ENCODE measurements around the gene NPIPB2. TPM values are rescaled to one million over a fixed set of nuclear protein-coding genes. Genes with fewer than 3 reads are reported as not detected.
"Not testable (repeated sequence)": the region's sequence is repeated elsewhere in the genome, so short reads cannot be mapped to it uniquely, and the experiment has no call there.

NPIPB2 gene
- total RNA-seq, 2 experiments from 2014 or later: 6.2 to 6.9 TPM

- Mint-ChIP-seq H3K27ac (no peak overlapping the region), H3K4me3 (no peak overlapping the region), H3K4me1 (no peaks in the 10 kb centered on the region)
These were observed 25.5 kb upstream of the NPIPB2 start for GRCh38 chr16:11967195-11967911.

GRCh38 chr16:11966173-11966572 lies 24.3 kb upstream of the NPIPB2 start:
- Mint-ChIP-seq H3K27me3 (peaks cover 3% of the 10 kb centered on the region), H3K4me1 (no peaks in the 10 kb centered on the region), H3K36me3 (no peaks in the 10 kb centered on the region), H3K27ac (no peak overlapping the region), H3K9me3 (no peaks in the 10 kb centered on the region), H3K4me3 (no peak overlapping the region)
- no peak for DNase-seq

More at GRCh38 chr16:11967195-11967911, 25.5 kb upstream of the NPIPB2 start:
- Mint-ChIP-seq H3K36me3 (no peaks in the 10 kb centered on the region), H3K27me3 (peaks cover 3% of the 10 kb centered on the region), H3K9me3 (no peaks in the 10 kb centered on the region)
- DNase-seq: no peak

DNA sequence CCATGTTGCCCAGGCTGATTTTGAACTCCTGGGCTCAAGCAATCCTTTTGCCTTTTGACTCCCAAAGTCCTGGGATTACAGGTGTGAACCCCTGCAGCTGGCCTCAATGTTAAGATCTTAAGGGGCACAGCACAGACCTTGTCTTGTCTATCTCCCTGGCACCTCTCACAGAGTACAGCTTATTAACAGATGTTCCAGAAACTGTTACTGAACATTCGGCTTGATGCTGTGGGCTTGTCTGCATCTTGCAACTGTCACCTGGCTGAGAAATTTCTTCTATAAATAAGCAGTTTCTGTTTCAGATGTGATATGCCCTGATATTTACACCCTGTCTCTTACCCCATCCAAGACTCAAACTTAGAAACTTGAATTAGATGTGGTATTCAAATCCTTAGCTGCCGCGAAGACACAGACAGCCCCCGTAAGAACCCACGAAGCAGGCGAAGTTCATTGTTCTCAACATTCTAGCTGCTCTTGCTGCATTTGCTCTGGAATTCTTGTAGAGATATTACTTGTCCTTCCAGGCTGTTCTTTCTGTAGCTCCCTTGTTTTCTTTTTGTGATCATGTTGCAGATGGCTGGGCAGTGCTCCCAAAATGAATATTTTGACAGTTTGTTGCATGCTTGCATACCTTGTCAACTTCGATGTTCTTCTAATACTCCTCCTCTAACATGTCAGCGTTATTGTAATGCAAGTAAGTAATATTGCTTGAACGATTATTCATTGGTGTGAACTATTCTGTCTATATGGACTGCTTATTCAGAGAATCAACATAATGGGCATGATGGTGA lies 23.1 kb upstream of the NPIPB2 start, which contains the start of gene TNFRSF17:
Gene TNFRSF17, plus strand, starts transcription at position 450 of the 791 bp plus-strand sequence. Its CDS starts 115 bp downstream, at position 565.
- Mint-ChIP-seq H3K4me1 (no peaks in the 10 kb centered on the region), H3K27me3 (peaks cover 3% of the 10 kb centered on the region), H3K9me3 (no peaks in the 10 kb centered on the region), H3K36me3 (no peaks in the 10 kb centered on the region), H3K4me3 (no peak within 1 kb of the TSS), H3K27ac (no peak within 1 kb of the TSS)
- no peak for DNase-seq

DNA sequence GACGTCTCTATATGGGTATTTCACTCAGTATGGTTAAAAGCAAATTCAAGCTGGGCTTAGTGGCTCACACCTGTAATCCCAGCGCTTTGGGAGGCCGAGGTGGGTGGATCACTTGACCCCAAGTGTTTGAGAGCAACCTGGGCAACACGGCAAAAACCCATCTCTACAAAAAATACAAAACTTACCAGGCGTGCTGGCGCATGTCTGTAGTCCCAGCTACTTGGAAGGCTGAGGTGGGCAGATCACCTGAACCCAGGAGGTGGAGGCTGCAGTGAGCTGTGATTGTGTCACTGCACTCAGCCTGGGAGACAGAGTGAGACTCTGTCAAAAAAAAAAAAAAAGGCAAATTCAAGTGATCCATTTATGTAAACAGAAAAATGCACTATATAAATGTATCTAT lies 21.9 kb upstream of the NPIPB2 start:
- Mint-ChIP-seq H3K4me3 (no peak overlapping the region), H3K9me3 (no peaks in the 10 kb centered on the region), H3K4me1 (no peaks in the 10 kb centered on the region), H3K36me3 (no peaks in the 10 kb centered on the region), H3K27me3 (peaks cover 3% of the 10 kb centered on the region), H3K27ac (no peak overlapping the region)
- no peak for DNase-seq

DNA sequence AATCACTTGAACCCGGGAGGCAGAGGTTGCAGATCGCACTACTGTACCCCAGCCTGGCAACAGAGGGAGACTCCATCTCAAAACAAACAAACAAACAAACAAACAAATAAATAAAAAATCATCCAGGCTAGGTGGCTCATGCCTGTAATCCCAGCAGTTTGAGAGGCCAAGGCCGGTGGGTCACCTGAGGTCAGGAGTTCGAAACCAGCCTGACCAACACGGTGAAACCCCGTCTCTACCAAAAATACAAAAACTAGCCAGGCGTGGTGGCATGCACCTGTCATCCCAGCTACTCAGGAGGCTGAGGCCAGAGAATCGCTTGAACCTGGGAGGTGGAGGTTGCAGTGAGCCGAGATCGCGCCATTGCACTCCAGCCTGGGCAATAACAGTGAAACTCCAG lies 21.1 kb upstream of the NPIPB2 start:
- H3K4me3 Mint-ChIP-seq, H3K9me3 Mint-ChIP-seq, H3K27me3 Mint-ChIP-seq, H3K4me1 Mint-ChIP-seq, DNase-seq, H3K27ac Mint-ChIP-seq, H3K36me3 Mint-ChIP-seq: not testable (repeated sequence)

- not testable (repeated sequence) for H3K4me3 Mint-ChIP-seq, H3K9me3 Mint-ChIP-seq, H3K4me1 Mint-ChIP-seq, H3K27me3 Mint-ChIP-seq, DNase-seq, H3K27ac Mint-ChIP-seq, H3K36me3 Mint-ChIP-seq
These were observed 20.6 kb upstream of the NPIPB2 start for GRCh38 chr16:11962457-11962856.

DNA sequence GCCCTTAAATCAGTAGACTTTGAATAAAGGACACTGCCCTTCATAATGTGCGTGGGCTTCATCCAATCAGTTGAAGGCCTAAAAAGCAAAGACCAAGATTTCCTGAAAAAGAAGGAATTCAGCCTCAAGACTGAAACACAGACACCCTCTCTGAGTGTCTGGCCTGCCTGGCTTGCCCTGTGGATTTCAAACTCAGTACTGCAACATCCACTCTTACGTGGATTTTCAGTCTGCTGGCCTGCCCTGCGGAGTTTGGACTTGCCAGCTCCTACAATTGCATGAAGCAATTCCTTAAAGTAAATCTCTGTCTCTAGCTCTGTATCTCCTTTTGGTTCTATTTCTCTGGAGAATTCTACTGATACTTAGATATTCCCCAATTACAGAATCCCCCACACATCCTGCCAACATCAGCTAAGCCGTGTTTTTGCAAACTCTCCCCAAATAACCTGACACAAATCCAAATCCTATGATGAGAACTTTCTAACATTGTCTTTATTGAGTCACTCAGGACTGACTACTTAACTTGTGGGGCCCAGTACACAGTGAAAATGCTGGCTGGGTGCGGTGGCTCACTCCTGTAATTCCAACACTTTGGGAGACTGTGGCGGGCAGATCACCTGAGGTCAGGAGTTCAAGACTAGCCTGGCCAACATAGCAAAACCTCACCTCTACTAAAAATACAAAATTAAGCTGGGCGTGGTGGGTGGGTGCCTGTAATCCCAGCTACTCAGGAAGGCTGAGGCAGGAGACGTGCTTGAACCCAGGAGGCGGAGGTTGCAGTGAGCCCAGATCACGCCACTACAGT lies 15.9 kb upstream of the NPIPB2 start:
- Mint-ChIP-seq H3K36me3 (no peaks in the 10 kb centered on the region), H3K4me3 (no peak overlapping the region), H3K9me3 (no peaks in the 10 kb centered on the region), H3K4me1 (no peaks in the 10 kb centered on the region), H3K27ac (no peak overlapping the region), H3K27me3 (no peaks in the 10 kb centered on the region)
- no peak for DNase-seq

DNA sequence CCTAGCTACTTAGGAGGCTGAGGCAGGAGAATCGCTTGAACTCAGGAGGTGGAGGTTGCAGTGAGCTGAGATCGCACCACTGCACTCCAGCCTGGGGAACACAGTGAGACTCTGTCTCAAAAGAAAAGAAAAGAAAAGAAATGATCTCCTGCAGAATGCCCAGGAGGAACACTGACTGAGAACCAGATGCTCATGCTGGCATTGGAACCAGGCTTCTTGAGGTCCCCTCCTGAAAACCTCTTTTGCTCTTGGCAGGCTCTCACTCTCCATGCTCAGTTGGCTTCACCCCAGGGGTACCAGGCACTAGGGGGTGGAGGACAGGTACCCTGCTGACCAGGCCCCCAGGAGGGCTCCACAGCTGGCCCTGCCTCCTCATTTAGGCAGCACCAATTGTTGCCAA lies 14.7 kb upstream of the NPIPB2 start:
- Mint-ChIP-seq H3K9me3 (no peaks in the 10 kb centered on the region), H3K4me1 (no peaks in the 10 kb centered on the region), H3K27me3 (no peaks in the 10 kb centered on the region), H3K36me3 (no peaks in the 10 kb centered on the region), H3K27ac (no peak overlapping the region), H3K4me3 (no peak overlapping the region)
- no peak for DNase-seq

DNA sequence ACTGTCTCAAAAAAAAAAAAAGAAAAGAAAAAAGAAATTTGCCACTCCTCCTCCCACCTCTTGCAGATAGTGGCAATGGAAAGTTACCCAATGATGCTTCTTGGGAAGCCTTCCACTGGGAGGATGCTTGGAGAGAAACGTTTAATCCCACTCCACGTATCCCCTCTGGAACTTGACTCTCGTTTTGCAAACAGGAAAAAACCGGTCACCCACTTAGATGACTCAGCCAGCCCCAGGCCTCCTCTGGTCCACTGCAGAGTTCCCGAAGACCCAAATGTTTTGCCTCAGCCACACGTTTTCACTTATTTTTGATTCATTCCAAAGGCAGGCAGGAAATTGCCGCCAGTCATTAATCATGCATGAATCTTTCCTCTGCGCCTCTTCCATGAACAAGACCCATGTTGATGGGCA lies 13.9 kb upstream of the NPIPB2 start:
- Mint-ChIP-seq H3K27me3 (no peaks in the 10 kb centered on the region), H3K36me3 (no peaks in the 10 kb centered on the region), H3K27ac (no peak overlapping the region), H3K9me3 (no peaks in the 10 kb centered on the region), H3K4me3 (no peak overlapping the region), H3K4me1 (no peaks in the 10 kb centered on the region)
- no peak for DNase-seq

DNA sequence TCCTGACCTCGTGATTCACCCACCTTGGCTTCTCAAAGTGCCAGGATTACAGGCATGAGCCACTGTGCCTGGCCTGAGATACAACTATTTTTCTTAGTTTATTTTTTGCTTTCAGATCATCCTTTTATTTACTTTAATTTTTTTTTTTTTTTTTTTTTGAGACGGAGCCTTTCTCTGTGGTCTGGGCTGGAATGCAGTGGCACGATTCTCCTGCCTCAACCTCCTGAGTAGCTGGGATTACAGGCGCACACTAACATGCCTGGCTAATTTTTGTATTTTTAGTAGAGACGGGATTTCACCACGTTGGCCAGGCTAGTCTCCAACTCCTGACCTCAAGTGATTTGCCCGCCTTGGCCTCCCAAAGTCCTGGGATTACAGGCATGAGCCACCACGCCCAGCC lies 11.7 kb upstream of the NPIPB2 start:
- not testable (repeated sequence) for H3K9me3 Mint-ChIP-seq, DNase-seq, H3K27ac Mint-ChIP-seq, H3K27me3 Mint-ChIP-seq, H3K36me3 Mint-ChIP-seq, H3K4me3 Mint-ChIP-seq, H3K4me1 Mint-ChIP-seq

DNA sequence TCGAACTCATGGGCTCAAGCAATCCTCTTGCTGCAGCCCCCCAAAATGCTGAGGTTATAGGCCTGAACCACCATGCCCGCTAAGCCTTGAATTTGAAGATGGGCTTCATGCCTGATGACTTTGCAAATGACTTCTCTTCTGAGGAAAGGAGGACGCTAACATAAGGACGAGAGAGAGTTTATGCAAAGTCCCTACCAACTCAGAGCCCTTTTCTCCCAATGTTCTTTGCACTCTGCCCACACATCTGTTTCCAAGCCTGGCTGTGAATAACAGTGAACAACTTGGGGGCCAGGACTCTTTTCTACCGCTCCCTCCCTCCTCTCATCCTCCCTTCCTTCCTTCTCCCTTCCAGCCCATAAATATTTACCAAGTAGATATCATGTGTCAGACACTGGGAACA lies 8.5 kb upstream of the NPIPB2 start:
- Mint-ChIP-seq H3K4me1 (no peaks in the 10 kb centered on the region), H3K27ac (no peak overlapping the region), H3K27me3 (no peaks in the 10 kb centered on the region), H3K36me3 (no peaks in the 10 kb centered on the region), H3K4me3 (no peak overlapping the region), H3K9me3 (no peaks in the 10 kb centered on the region)
- no peak for DNase-seq

GRCh38 chr16:11949527-11949926 lies 7.7 kb upstream of the NPIPB2 start:
- no peak overlapping the region for H3K27ac Mint-ChIP-seq
- H3K4me3 Mint-ChIP-seq: no peak overlapping the region
- H3K9me3 Mint-ChIP-seq: no peaks in the 10 kb centered on the region
- no peaks in the 10 kb centered on the region for H3K27me3 Mint-ChIP-seq
- H3K4me1 Mint-ChIP-seq: no peaks in the 10 kb centered on the region
- peak; percentile 4 for DNase-seq
- H3K36me3 Mint-ChIP-seq: no peaks in the 10 kb centered on the region

DNA sequence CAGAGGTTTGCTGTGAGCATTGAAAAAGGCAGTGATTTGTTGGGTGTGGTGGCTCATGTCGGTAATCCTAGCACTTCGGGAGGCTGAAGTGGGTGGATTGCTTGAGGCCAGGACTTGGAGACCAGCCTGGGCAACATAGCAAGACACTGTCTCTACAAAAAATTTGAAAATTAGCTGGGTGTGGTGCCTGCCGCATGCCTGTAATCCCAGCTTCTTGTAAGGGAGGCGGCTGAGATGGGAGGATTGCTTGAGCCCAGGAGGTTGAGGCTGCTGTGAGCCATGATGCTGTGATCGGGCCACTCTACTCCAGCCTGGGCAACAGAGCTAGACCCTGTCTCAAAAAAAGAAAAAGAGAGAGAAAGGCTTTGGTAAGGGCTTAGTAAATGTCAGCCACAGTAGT lies 7.0 kb upstream of the NPIPB2 start:
- no peaks in the 10 kb centered on the region for H3K27me3 Mint-ChIP-seq
- H3K9me3 Mint-ChIP-seq: no peaks in the 10 kb centered on the region
- no peak overlapping the region for H3K27ac Mint-ChIP-seq
- H3K4me1 Mint-ChIP-seq: no peaks in the 10 kb centered on the region
- DNase-seq: no peak
- H3K36me3 Mint-ChIP-seq: no peaks in the 10 kb centered on the region
- no peak overlapping the region for H3K4me3 Mint-ChIP-seq

DNA sequence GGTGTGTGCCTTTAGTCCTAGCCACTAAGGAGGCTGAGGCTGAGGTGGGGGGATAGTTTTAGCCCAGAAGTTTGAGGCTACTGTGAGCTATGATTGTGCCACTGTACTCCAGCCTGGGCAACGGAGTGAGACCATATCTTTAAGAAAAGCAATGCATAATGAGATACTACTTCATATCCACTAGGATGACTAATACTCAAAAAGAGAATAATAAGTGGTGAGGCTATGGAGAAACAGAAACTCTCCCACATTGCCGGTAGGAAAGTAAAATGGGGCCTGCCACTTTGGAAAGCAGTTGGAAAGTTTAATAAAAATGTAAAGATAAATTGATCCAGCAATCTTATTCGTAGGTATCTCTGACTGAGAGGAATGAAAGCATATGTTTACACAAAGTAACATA lies 4.6 kb upstream of the NPIPB2 start:
- H3K9me3 Mint-ChIP-seq: no peaks in the 10 kb centered on the region
- no peaks in the 10 kb centered on the region for H3K27me3 Mint-ChIP-seq
- H3K4me3 Mint-ChIP-seq: no peak overlapping the region
- DNase-seq: no peak
- H3K4me1 Mint-ChIP-seq: no peaks in the 10 kb centered on the region
- H3K27ac Mint-ChIP-seq: no peak overlapping the region
- no peaks in the 10 kb centered on the region for H3K36me3 Mint-ChIP-seq

DNA sequence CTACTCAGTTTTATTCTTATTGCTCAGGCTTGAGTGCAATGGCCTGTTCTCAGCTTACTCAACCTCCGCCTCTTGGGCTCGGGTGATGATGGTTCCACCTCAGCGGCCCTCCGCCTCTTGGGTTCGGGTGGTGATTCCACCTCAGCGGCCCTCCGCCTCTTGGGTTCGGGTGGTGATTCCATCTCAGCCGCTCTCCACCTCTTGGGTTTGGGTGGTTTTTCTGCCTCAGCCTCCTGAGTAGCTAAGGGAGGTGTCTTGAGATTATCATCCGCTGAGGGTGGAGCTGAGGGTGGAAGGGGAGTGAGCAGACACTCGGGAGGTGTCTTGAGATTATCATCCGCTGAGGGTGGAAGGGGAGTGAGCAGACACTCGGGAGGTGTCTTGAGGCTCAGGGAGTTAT lies 14.5 kb downstream of the NPIPB2 start:
- not testable (repeated sequence) for H3K9me3 Mint-ChIP-seq, H3K27me3 Mint-ChIP-seq, H3K4me3 Mint-ChIP-seq, DNase-seq, H3K4me1 Mint-ChIP-seq, H3K27ac Mint-ChIP-seq, H3K36me3 Mint-ChIP-seq

All from activated naive CD8-positive, alpha-beta T cell treated with anti-CD3 and anti-CD28 coated beads for 36 hours (primary cell).